Left renal pelvis (tissue), 4 donors: ENCODE data around the gene PAPPA. TPM values are rescaled to one million over a fixed set of nuclear protein-coding genes. Genes with fewer than 3 reads are reported as not detected.

ENCODE experiments used
- DNase-seq, 4 donors: peaks; one replicate each; pipeline ENCODE4 v3.0.0-alpha.2; 2013; ENCODE audit warnings: low read depth in 4 of 4, low spot score in 3 of 4
- polyA plus RNA-seq, 4 donors: library from polyadenylated mRNA; unstranded; fragments of 120-200 nt; gene quantifications; one replicate each; pipeline ENCODE4 v1.2.1, GENCODE V29; 2013; ENCODE audit not compliant: insufficient read length in 4 of 4

Gene PAPPA
- polyA plus RNA-seq, 4 donors = 1.6 to 8.8 (median 4.2) TPM

DNA sequence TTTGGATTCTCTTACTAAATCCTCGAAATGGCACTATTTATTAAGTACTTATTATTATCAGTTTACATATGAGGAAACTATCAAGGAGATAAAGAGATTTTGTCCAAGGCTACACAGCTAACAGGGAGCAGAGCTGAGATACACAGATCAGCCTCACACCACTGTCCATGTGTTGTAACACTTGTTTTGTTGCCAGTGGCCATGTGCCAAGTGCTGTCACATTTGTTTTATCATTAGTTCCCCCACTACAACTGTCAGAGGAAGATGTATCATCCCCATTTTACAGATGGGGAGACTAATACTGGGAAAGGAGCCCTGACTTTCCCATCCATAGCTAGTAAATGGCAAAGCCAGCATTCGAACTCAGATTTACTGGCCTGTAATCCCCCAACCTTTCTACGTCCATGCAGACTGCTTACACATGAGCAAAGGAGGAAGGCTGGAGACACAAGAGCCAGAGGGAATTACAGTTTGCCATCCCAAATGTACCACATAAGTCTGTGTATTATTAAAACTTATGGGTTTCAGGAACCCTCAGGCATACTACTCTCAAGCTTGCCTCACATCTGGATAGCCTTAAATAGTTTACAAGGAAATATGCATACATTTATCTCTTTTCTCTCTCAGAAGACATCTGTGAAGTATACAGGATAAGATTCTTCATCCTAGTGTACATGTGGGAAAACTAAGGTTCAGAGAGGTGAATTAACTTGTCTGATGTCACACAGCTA, 25.1 kb downstream of the PAPPA start:
- no peak for DNase-seq

DNA sequence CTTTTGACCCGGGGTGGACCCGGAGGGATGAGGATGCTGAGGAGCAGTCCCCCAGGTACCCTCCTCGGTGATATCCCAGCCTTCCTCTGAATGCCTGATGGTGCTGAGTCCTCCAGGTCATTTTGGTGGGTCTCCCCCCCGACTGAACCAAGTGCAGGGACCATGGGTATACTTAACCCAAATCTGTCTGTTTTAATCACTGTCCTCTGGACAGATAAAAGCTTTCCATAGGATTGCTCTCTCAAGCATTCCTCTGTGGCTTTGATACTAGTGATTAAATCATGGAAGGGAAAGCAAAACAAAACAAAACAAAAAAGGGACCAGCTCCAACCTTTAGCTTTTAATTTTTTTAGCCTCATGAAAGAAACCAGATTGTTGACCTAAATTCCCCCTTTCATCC, 26.0 kb downstream of the PAPPA start:
- no peak for DNase-seq

DNA sequence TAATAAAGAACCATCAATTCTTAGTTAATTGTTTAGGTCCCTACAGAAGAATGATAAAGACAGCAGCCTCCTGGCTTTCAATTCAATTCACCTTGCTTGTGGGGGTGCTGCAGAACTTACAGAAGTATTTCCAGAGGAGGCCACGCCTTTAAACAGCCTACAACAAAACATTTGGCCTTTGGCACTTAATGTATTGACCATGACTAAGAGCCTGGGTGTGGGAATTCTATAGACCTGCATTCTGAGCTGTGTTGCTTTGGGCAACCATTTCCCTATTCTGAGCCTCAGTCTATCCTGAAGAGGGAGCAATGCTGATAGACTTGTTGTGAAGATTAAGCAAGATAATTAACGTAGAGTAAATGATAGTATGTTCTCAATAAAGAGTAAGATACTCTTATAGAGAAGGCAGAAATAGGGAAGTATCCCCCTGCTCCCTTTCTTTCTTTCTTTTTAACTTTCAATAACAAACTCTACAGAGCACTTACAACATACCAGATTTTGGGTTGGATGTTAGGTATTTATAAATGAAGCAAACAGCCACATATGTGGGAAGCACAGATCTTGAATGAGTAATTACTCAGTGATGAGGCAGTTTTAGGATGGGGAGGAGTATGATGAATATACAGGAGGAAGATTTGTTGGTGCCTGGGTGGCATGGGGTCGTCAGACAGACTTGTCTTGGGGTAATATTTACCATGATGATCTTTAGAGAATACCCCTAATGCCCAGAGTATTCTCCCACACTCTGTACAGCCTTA, 28.4 kb downstream of the PAPPA start:
- no peak for DNase-seq

- no peak for DNase-seq
These were observed 29.3 kb downstream of the PAPPA start for GRCh38 chr9:116182876-116183275.

GRCh38 chr9:116187570-116188170, 34.1 kb downstream of the PAPPA start:
- no peak for DNase-seq

DNA sequence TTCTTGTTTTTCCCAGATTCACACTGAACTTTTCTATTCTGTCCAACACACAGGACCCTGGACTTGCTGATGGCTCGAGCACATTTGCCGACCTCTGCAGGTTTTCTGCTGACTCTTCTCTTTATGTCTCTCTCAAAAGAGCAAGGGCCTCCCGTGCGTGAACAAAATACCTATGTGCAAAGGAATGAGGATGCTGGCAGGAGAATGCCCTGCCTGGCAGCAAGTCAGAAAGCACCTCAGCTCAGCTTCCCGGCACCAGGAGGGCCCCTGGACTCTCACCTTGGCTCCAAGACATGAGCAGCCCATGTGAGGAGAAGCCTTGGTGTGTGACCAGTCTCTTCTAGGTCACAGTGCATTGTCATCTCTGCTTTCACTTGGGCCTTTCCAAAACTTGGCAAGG, 36.1 kb downstream of the PAPPA start:
- no peak for DNase-seq

DNA sequence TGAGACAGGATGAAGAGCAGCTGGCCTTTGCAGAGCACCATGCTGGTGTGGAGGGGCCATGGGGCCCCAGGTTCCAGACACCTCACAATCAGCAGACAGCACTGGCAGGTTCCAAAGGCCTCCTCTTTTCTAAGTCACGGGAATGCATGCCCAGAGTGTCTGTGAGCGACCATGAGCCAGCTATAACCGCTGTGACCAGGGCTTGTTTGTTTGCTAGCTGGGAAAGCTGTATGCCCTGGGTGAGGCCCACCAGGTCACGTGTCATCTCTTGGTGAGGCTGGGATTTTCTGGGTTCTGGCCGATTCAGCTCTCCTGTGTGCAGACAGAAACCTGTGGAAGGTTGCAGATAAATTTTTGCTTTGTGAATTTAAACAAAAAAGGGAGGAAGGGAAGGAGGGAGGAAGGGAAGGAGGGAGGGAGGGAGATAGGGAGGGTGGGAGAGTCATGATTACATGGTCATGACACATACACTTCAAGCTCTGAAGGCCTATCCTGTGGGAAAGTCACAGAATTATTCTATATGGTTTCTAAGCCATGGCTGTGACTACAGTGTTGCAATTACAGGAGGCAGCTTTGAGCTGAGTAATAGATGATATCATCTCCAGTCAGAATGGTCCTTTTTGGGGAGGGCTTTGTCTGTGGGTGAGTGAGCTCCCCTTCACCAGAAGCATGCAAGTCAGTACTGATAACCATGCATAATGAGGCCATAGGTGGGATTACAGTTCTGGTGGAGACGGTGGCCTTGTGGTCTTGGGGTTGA, 37.2 kb downstream of the PAPPA start:
- DNase-seq = no peak

- no peak for DNase-seq
These were observed 38.2 kb downstream of the PAPPA start for GRCh38 chr9:116191576-116192415.

DNA sequence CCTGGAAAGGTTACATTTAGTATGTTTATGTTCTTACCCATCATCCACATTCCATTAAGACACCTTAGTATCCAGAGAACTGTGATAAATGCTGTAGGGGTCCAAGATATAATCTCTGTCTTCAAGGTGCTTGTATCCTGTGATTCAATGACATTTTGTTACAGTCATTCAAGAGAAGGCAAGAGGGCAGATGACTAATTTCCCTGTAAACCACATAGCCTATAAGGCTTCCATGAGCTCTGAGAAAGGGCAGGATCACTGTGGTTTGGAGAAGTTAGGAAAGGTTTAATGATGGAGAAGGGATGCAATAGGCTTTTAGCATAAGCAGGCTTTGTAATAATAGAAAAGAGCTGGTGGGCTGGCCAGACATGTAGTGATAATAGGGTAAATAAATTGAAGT, 40.0 kb downstream of the PAPPA start:
- DNase-seq = no peak

GRCh38 chr9:116196806-116197205, 43.2 kb downstream of the PAPPA start:
- DNase-seq = no peak

- DNase-seq = no peak
These were observed 44.8 kb downstream of the PAPPA start for GRCh38 chr9:116198344-116198743.

DNA sequence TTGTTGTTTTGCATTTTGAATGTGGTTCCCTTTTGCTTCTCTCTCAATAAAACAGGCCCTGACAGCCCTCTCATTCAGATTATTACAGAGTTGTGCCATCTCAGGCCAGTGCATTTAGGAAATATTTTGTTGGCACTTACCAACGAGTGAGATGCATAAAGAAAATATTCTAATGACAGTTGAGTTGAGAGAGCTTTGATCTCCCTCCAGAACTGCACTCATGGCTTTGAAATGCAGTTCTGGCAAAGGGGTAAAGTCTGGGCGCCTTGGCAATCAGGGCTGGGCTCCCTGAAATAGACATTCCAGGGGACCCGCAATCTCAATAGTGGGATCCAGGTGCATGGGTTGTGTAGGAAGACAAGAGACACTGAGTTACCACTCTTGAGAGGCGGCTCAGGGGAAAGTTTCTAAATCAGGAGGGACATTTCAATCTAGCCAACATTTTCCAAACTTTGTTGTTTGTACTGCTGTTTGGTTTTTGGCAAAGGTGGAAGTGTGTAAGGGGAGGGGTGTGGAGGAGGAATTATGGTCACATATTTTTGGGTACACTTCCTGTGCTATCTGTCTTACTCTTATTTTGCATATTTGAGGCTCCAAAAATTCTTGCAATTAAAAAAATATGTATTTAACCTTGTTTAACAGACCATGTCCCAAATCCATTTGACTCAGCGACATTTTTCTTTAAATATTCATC, 48.8 kb downstream of the PAPPA start:
- no peak for DNase-seq

- DNase-seq = no peak
These were observed 50.8 kb downstream of the PAPPA start for GRCh38 chr9:116204252-116204882.

- DNase-seq = no peak
These were observed 54.0 kb downstream of the PAPPA start for GRCh38 chr9:116207371-116208111.

DNA sequence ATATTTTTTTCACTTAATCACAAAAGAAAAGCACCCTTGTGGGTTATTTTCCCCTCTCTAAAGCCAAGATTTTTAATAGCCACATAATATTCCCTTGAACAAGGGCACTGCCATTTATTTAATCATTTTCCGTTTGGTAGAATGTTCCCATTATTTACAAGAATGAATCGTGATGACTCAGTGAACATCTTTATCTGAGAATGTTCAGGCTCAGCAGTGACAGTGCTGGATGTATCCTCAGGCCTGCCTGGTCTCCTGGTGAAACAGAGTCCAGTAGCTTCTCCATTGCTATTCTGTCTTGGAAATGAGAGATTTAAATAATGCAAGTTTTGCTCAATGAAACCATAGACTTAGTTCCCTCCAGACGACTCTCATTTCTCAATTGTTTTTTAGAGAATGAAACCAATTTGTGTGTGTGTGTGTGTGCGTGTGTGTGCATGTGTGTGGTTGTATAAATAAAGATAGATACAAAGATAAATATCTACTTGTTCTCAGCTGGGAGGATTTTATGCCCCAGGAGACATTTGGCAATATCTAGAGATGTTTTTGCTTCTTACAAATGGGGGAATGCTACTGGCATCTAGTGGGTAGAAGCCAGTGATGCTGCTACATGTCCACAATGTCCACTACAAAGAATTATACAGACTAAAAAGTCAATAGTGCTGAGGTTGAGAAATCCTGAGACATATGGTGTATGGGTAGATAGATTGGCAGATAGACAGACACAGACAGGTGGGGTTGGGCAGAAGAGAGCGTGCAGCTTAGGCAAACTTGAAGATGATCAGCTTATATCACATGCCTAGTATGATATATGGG, 55.0 kb downstream of the PAPPA start:
- DNase-seq = no peak

DNA sequence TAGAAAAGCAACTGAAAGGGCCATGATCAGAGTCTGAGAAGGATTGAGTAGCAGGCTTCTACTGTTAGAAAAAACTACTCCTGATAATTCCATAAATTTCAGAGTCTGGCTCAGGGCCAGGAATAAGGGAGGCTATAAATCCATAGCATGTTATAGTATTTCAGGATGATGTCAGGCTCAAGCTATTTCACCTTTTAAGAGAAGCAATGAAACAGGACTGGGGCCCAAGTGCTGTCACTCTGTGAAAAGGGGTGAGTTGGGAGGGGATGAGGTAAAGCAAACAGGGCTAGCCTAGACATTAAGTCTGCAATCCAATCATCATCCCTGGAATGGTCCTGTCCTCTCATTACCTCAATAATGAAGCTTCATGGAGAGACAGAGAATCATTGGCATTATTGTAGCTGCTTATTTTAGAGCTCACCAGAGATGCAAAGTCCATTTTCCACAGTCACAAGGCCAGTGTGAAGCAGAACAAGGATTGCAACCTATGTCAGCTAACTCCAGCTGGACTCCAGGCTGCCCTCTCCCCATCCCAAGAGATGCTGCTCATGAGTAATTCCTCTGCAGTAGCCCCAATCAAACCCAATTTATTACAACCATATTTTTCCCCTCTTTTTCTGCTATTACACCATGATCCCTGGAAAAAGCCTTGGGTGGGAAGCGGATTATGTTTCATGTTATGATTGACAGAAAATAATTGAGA, 56.0 kb downstream of the PAPPA start:
- DNase-seq = no peak
